BJ (cell line): ENCODE data around the gene INPP5A. TPM values are rescaled to one million over a fixed set of nuclear protein-coding genes. Genes with fewer than 3 reads are reported as not detected.
A peak's percentile ranks its signal among the peaks of the same experiment; 100 is the strongest.

Experiments
- CTCF ChIA-PET: fragments of 350-600 bp; formaldehyde crosslinking; extraction: SDS; loops from one replicate; lab custom pipeline; 2021; ENCODE audit warnings: antibody characterized with exemption, inconsistent platforms; lab: Yijun Ruan, JAX
- POLR2A ChIA-PET: fragments of 300-600 bp; sonication (Branson Sonifier 250); formaldehyde crosslinking; extraction: SDS; loops from one replicate; lab custom pipeline; 2021; ENCODE audit warnings: antibody characterized with exemption; lab: Charles Lee
- DNase-seq: peaks from one replicate; pipeline ENCODE4 v3.0.0-alpha.2; 2011; ENCODE audit warnings: low read depth
- H3K27me3 ChIP-seq: 2 replicates; pipeline ENCODE4 v1.6.0; 2011; ENCODE audit warnings: low read length; ENCODE audit not compliant: control insufficient read depth, insufficient read depth
- H3K36me3 ChIP-seq: 2 replicates; pipeline ENCODE4 v1.5.1; 2011; ENCODE audit warnings: low read length; ENCODE audit not compliant: control insufficient read depth, insufficient read depth
- H3K4me3 ChIP-seq: 2 replicates; pipeline ENCODE4 v1.5.1; 2011; ENCODE audit warnings: low read depth, mild to moderate bottlenecking, control low read depth, low read length
- CTCF ChIP-seq: IDR thresholded peaks from 2 replicates; pipeline ENCODE4 v1.5.1; 2011; ENCODE audit warnings: low read depth, mild to moderate bottlenecking, control low read depth, inconsistent platforms, low read length, moderate library complexity; ENCODE audit not compliant: insufficient read depth
- polyA plus RNA-seq: library from polyadenylated mRNA; depleted of rRNA; stranded (reverse); fragments of >200 nt; gene quantifications from 2 replicates; pipeline ENCODE4 v1.2.3, GENCODE V29; 2011

Gene INPP5A
- polyA plus RNA-seq, 1 experiment, result 60.1 TPM

- POLR2A ChIA-PET, result no interaction called here
- CTCF ChIA-PET, result interaction anchor here (1.3 kb wide), 1 partner anchor 10 kb away, joined by 11 read pairs; no protein-coding TSS in a partner anchor
Measured at GRCh38 chr10:132664883-132665282, 127.3 kb downstream of the INPP5A start.

GRCh38 chr10:132665946-132666704, 128.5 kb downstream of the INPP5A start:
- TF ChIP-seq CTCF, result no peak
- no peak overlapping the region for H3K4me3 ChIP-seq
- CTCF ChIA-PET, result interaction anchor here (2.3 kb wide), 1 partner anchor 11 kb away, joined by 13 read pairs; no protein-coding TSS in a partner anchor
- POLR2A ChIA-PET, result no interaction called here
- H3K36me3 ChIP-seq, result no peaks in the 10 kb centered on the region; the same call in none of the 2 replicates
- no peaks in the 10 kb centered on the region for H3K27me3 ChIP-seq
- peak; percentile 86 for DNase-seq

More at GRCh38 chr10:132664883-132665282, 127.3 kb downstream of the INPP5A start:
- DNase-seq, result no peak
- no peak for TF ChIP-seq CTCF
- H3K27me3 ChIP-seq, result no peaks in the 10 kb centered on the region
- H3K36me3 ChIP-seq, result peaks cover 5% of the 10 kb centered on the region
- H3K4me3 ChIP-seq, result no peak overlapping the region

- POLR2A ChIA-PET, result no interaction called here
- CTCF ChIA-PET, result interaction anchor here (0.9 to 2.3 kb wide), 2 partner anchors 12 to 211 kb away, joined by 3 to 13 read pairs; no protein-coding TSS in a partner anchor
- Histone ChIP-seq H3K27me3 (no peaks in the 10 kb centered on the region), H3K4me3 (no peak overlapping the region), H3K36me3 (peaks cover 2% of the 10 kb centered on the region; the same call in 1 of the 2 replicates)
- TF ChIP-seq CTCF, result no peak
- no peak for DNase-seq
Measured at GRCh38 chr10:132666705-132667341, 129.2 kb downstream of the INPP5A start.

GRCh38 chr10:132667342-132668047, 129.9 kb downstream of the INPP5A start:
- no peak for DNase-seq
- Histone ChIP-seq H3K4me3 (no peak overlapping the region), H3K36me3 (peaks cover 2% of the 10 kb centered on the region; the same call in 1 of the 2 replicates), H3K27me3 (no peaks in the 10 kb centered on the region)
- ChIA-PET CTCF (interaction anchor here (0.9 to 2.3 kb wide), 2 partner anchors 12 to 211 kb away, joined by 3 to 13 read pairs; no protein-coding TSS in a partner anchor), POLR2A (no interaction called here)
- TF ChIP-seq CTCF, result no peak
